ENCODE measurements around the gene MESD.

MESD gene

GRCh38 chr15:80978685-80979329, 10.8 kb downstream of the MESD start:
- Histone ChIP-seq H3K9ac (ENCODE audit: low read length) (no peak overlapping the region), H3K27me3 (ENCODE audit: control insufficient read depth, insufficient read depth, low read length) (no peaks in the 10 kb centered on the region), H3K4me1 (ENCODE audit: control insufficient read depth, insufficient read depth, low read length) (no peaks in the 10 kb centered on the region), H3K36me3 (ENCODE audit: control insufficient read depth, insufficient read depth, low read length) (peaks cover 10% of the 10 kb centered on the region), H3K4me3 (ENCODE audit: low read length) (no peak overlapping the region), H3K27ac (ENCODE audit: low read depth, low read length) (no peak overlapping the region)

GRCh38 chr15:80977627-80978036, 12.0 kb downstream of the MESD start:
- Histone ChIP-seq H3K27me3 (ENCODE audit: control insufficient read depth, insufficient read depth, low read length) (no peaks in the 10 kb centered on the region), H3K36me3 (ENCODE audit: control insufficient read depth, insufficient read depth, low read length) (peaks cover 10% of the 10 kb centered on the region), H3K4me3 (ENCODE audit: low read length) (no peak overlapping the region), H3K9ac (ENCODE audit: low read length) (no peak overlapping the region), H3K4me1 (ENCODE audit: control insufficient read depth, insufficient read depth, low read length) (no peaks in the 10 kb centered on the region), H3K27ac (ENCODE audit: low read depth, low read length) (no peak overlapping the region)

DNA sequence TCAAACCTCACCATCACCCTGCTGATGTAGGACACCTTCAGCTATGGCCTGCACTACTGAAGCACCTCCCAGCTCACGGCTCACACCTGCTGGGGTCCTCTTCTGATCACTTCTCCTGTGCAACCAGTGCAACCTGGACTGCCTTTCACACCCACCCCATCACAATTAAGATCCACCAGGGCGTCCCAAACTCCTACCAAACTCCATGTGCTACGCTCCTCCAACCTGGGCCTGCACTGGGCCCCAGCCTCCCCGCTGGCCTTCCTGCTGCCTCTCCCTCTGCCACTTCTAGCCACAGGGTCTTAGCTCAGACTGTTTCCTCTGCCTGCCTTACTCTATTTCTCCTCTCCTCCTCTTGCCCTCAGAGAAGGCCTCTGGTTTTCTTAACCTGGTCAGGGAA, 12.8 kb downstream of the MESD start:
- Histone ChIP-seq H3K27ac (ENCODE audit: low read depth, low read length) (no peak overlapping the region), H3K4me1 (ENCODE audit: control insufficient read depth, insufficient read depth, low read length) (no peaks in the 10 kb centered on the region), H3K36me3 (ENCODE audit: control insufficient read depth, insufficient read depth, low read length) (peaks cover 10% of the 10 kb centered on the region), H3K4me3 (ENCODE audit: low read length) (no peak overlapping the region), H3K27me3 (ENCODE audit: control insufficient read depth, insufficient read depth, low read length) (no peaks in the 10 kb centered on the region), H3K9ac (ENCODE audit: low read length) (no peak overlapping the region)

- Histone ChIP-seq H3K4me1 (ENCODE audit: control insufficient read depth, insufficient read depth, low read length) (no peaks in the 10 kb centered on the region), H3K9ac (ENCODE audit: low read length) (no peak overlapping the region), H3K27ac (ENCODE audit: low read depth, low read length) (no peak overlapping the region), H3K27me3 (ENCODE audit: control insufficient read depth, insufficient read depth, low read length) (no peaks in the 10 kb centered on the region), H3K4me3 (ENCODE audit: low read length) (no peak overlapping the region), H3K36me3 (ENCODE audit: control insufficient read depth, insufficient read depth, low read length) (peaks cover 7% of the 10 kb centered on the region)
Observed at GRCh38 chr15:80974914-80975313, 14.7 kb downstream of the MESD start.

DNA sequence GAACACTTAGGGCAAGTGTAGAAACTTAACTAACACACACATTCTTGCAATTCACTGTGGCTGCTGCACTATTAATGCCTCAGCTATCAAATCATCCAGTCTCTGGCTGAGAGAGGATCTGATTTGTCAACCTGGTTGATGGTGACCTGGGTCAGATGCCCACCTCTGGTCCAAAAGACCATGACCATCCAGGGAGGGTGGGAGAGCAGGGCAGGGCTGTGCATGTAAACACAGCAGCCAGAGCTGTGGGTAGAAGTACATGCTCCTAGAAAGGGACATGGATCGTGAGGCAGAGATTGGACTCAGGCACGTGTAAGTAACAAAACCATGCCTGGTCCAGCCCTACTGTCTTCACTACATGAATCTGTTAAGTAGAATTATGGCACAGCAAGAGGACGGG, 17.3 kb downstream of the MESD start:
- no peak overlapping the region for H3K27ac ChIP-seq (ENCODE audit: low read depth, low read length)
- H3K27me3 ChIP-seq (ENCODE audit: control insufficient read depth, insufficient read depth, low read length), result no peaks in the 10 kb centered on the region
- no peak overlapping the region for H3K9ac ChIP-seq (ENCODE audit: low read length)
- no peaks in the 10 kb centered on the region for H3K36me3 ChIP-seq (ENCODE audit: control insufficient read depth, insufficient read depth, low read length)
- peaks cover 2% of the 10 kb centered on the region for H3K4me1 ChIP-seq (ENCODE audit: control insufficient read depth, insufficient read depth, low read length)
- H3K4me3 ChIP-seq (ENCODE audit: low read length), result no peak overlapping the region

DNA sequence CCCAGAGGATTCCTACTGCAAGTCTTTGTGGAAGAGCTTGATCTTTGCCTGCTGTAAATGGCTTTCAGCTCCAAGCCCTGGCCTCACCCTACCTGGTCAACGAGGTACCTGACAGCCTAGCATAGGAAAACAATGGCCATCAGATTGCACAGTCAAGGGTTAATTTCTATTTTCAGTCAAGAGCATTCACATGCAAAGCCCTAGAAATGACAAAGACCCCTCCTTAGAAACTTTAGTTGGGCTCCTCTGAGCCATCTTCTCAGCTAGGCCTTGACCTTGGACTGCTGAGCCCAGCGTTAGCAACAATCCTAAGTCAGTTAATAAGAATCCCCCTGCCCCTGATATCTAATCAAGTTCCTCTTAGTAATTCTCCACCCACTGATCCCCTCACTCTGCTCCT, 18.5 kb downstream of the MESD start:
- Histone ChIP-seq H3K4me1 (ENCODE audit: control insufficient read depth, insufficient read depth, low read length) (peaks cover 3% of the 10 kb centered on the region), H3K27me3 (ENCODE audit: control insufficient read depth, insufficient read depth, low read length) (no peaks in the 10 kb centered on the region), H3K4me3 (ENCODE audit: low read length) (no peak overlapping the region), H3K36me3 (ENCODE audit: control insufficient read depth, insufficient read depth, low read length) (no peaks in the 10 kb centered on the region), H3K27ac (ENCODE audit: low read depth, low read length) (no peak overlapping the region), H3K9ac (ENCODE audit: low read length) (no peak overlapping the region)

DNA sequence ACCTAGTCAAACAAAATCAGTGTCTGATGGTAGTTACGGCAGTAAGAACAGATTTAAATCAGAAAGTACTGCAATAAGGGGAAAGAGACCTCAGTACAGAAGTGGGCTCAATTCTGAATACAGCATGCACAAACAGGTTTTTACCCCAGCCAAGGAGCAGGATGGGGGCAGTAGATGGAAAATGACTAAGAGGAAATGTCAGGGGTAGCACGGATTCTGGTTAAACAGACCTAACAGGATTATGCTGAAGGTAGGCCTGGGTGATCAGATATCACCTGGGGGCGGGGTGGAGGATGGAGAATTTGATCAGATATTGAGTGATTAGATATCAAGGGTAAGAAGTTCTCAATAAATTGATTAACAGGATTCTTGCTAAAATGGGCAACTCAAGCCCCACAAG, 19.0 kb downstream of the MESD start:
- H3K4me1 ChIP-seq (ENCODE audit: control insufficient read depth, insufficient read depth, low read length), result peaks cover 3% of the 10 kb centered on the region
- no peaks in the 10 kb centered on the region for H3K36me3 ChIP-seq (ENCODE audit: control insufficient read depth, insufficient read depth, low read length)
- no peaks in the 10 kb centered on the region for H3K27me3 ChIP-seq (ENCODE audit: control insufficient read depth, insufficient read depth, low read length)
- no peak overlapping the region for H3K4me3 ChIP-seq (ENCODE audit: low read length)
- no peak overlapping the region for H3K27ac ChIP-seq (ENCODE audit: low read depth, low read length)
- no peak overlapping the region for H3K9ac ChIP-seq (ENCODE audit: low read length)

DNA sequence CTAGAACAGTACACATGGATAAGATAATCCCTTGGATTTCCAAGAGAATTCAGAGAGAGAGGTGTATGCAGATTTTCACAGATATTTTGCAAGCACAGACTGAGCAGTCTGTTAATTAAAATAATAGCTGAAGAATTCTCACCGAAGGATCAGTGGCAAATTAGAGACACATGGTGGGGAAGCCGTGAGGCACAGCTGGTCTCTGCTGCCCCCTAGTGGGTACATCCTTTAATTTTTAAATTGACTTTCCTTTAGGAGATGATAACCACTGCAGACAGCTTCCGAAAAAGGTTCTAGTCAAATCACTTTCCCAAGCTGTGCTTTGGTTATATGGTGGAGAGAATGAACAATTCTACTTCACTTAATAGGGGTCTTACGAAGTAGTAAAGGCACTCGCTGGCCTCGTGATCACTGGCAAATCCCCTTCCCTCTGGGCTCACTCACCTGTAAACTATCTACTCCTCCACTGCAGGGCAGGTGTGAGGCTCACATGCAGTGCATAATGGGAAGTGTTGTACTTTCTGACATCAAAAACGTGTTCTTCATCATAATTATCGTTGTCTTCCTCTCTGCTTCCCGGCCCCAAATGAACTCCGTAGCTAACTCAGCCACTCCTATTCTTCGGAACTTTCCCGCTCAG, 19.5 kb downstream of the MESD start:
- Histone ChIP-seq H3K9ac (ENCODE audit: low read length) (no peak overlapping the region), H3K4me1 (ENCODE audit: control insufficient read depth, insufficient read depth, low read length) (peaks cover 3% of the 10 kb centered on the region), H3K27me3 (ENCODE audit: control insufficient read depth, insufficient read depth, low read length) (no peaks in the 10 kb centered on the region), H3K36me3 (ENCODE audit: control insufficient read depth, insufficient read depth, low read length) (no peaks in the 10 kb centered on the region), H3K27ac (ENCODE audit: low read depth, low read length) (no peak overlapping the region), H3K4me3 (ENCODE audit: low read length) (no peak overlapping the region)

DNA sequence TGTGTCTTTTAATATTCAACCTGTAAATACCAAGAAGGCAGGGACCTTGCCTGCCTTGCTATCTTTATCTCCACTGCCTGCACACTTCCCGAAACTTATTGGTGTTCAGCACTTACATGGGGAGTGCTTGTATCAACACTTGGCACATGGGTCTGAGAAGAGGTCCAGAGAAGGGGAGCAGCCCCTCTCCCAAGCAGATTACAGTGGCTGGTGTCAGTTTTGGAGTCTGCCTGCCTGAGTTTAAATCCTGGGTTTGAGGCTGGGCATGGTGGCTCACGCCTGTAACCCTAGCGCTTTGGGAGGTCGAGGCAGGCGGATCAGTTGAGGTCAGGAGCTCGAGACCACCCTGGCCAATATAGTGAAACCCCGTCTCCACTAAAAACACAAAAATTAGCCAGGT, 20.3 kb downstream of the MESD start:
- Histone ChIP-seq H3K36me3 (ENCODE audit: control insufficient read depth, insufficient read depth, low read length) (no peaks in the 10 kb centered on the region), H3K27ac (ENCODE audit: low read depth, low read length) (no peak overlapping the region), H3K4me1 (ENCODE audit: control insufficient read depth, insufficient read depth, low read length) (peaks cover 3% of the 10 kb centered on the region), H3K9ac (ENCODE audit: low read length) (no peak overlapping the region), H3K27me3 (ENCODE audit: control insufficient read depth, insufficient read depth, low read length) (no peaks in the 10 kb centered on the region), H3K4me3 (ENCODE audit: low read length) (no peak overlapping the region)

DNA sequence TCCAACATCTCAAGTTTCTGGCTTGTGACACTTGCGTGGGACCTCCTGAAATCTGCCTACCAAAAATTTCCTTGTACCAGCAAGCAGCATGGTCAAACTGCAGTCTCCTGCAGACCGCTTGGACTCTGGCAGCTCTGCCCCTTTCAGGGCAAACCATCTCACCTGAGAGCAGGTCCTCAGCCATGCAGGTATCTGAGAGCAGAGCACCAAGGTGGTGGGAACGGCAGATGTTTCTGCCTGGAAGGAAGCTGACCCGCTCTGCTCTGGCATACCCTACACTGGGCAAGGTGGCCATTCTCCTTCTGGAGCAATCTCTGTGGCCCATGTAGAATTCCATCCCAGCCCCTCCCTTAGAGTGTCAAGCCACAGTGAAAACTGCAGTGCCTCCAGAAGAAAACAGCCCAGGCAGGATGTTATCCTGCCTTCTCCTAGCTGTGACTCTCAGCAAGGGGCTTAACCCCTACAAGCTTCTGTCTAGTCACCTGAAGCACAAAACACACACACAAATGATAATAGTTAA, 21.6 kb downstream of the MESD start:
- Histone ChIP-seq H3K9ac (ENCODE audit: low read length) (no peak overlapping the region), H3K4me1 (ENCODE audit: control insufficient read depth, insufficient read depth, low read length) (peaks cover 3% of the 10 kb centered on the region), H3K27ac (ENCODE audit: low read depth, low read length) (no peak overlapping the region), H3K4me3 (ENCODE audit: low read length) (no peak overlapping the region), H3K27me3 (ENCODE audit: control insufficient read depth, insufficient read depth, low read length) (no peaks in the 10 kb centered on the region), H3K36me3 (ENCODE audit: control insufficient read depth, insufficient read depth, low read length) (no peaks in the 10 kb centered on the region)

DNA sequence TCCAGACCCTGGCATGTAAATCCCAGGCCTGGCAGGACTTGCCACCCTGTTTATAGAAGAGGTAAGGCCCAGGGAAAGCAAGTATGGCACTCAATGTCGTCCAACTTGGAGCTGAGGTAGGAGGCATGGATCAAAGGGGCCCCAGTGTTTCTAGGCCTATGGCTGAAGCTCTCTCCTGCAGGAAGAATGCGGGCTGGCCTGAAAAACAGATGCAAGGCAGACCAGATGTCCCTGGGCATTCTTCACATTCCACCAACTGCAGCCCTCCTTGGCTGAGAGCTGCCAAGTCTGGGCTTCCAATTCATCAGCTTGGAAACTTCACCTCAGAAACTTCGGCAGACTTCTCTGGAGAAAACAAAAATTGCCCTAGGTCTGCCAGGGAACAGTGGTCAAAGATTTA, 22.2 kb downstream of the MESD start:
- Histone ChIP-seq H3K27ac (ENCODE audit: low read depth, low read length) (no peak overlapping the region), H3K36me3 (ENCODE audit: control insufficient read depth, insufficient read depth, low read length) (no peaks in the 10 kb centered on the region), H3K4me1 (ENCODE audit: control insufficient read depth, insufficient read depth, low read length) (peaks cover 3% of the 10 kb centered on the region), H3K4me3 (ENCODE audit: low read length) (no peak overlapping the region), H3K9ac (ENCODE audit: low read length) (no peak overlapping the region), H3K27me3 (ENCODE audit: control insufficient read depth, insufficient read depth, low read length) (no peaks in the 10 kb centered on the region)

- H3K9ac ChIP-seq (ENCODE audit: low read length), result no peak overlapping the region
- H3K27me3 ChIP-seq (ENCODE audit: control insufficient read depth, insufficient read depth, low read length), result no peaks in the 10 kb centered on the region
- H3K4me1 ChIP-seq (ENCODE audit: control insufficient read depth, insufficient read depth, low read length), result peaks cover 3% of the 10 kb centered on the region
- H3K4me3 ChIP-seq (ENCODE audit: low read length), result no peak overlapping the region
- H3K27ac ChIP-seq (ENCODE audit: low read depth, low read length), result no peak overlapping the region
- H3K36me3 ChIP-seq (ENCODE audit: control insufficient read depth, insufficient read depth, low read length), result no peaks in the 10 kb centered on the region
Observed at GRCh38 chr15:80966431-80967197, 23.0 kb downstream of the MESD start.

Measured in rectal smooth muscle tissue (tissue), 1 donor.